ENCODE measurements around the gene NDUFC1.
"Not testable (repeated sequence)": the region's sequence is repeated elsewhere in the genome, so short reads cannot be mapped to it uniquely, and the experiment has no call there.

Gene NDUFC1

GRCh38 chr4:139256349-139256748, 45.9 kb downstream of the NDUFC1 start:
- no peak for DNase-seq (ENCODE audit: low read depth, low spot score)
- H3K4me3 ChIP-seq (ENCODE audit: low read length), result no peak overlapping the region

GRCh38 chr4:139255581-139255980, 46.7 kb downstream of the NDUFC1 start:
- not testable (repeated sequence) for H3K4me3 ChIP-seq (ENCODE audit: low read length)

GRCh38 chr4:139253713-139254112, 48.6 kb downstream of the NDUFC1 start:
- no peak for DNase-seq (ENCODE audit: low read depth, low spot score)
- no peak overlapping the region for H3K4me3 ChIP-seq (ENCODE audit: low read length)

More at GRCh38 chr4:139255581-139255980, 46.7 kb downstream of the NDUFC1 start:
- DNase-seq (ENCODE audit: low read depth, low spot score), result not testable (repeated sequence)

GRCh38 chr4:139253046-139253445, 49.2 kb downstream of the NDUFC1 start:
- DNase-seq (ENCODE audit: low read depth, low spot score), result no peak
- no peak overlapping the region for H3K4me3 ChIP-seq (ENCODE audit: low read length)

GRCh38 chr4:139247700-139248238, 54.5 kb downstream of the NDUFC1 start:
- no peak overlapping the region for H3K4me3 ChIP-seq (ENCODE audit: low read length)
- no peak for DNase-seq (ENCODE audit: low read depth, low spot score)

GRCh38 chr4:139247241-139247640, 55.0 kb downstream of the NDUFC1 start:
- DNase-seq (ENCODE audit: low read depth, low spot score), result no peak
- no peak overlapping the region for H3K4me3 ChIP-seq (ENCODE audit: low read length)

- DNase-seq (ENCODE audit: low read depth, low spot score), result no peak
- H3K4me3 ChIP-seq (ENCODE audit: low read length), result no peak overlapping the region
These were observed 56.1 kb downstream of the NDUFC1 start for GRCh38 chr4:139246166-139246565.

- no peak for DNase-seq (ENCODE audit: low read depth, low spot score)
- H3K4me3 ChIP-seq (ENCODE audit: low read length), result no peak overlapping the region
These were observed 56.7 kb downstream of the NDUFC1 start for GRCh38 chr4:139245590-139245989.

- DNase-seq (ENCODE audit: low read depth, low spot score), result no peak
- no peak overlapping the region for H3K4me3 ChIP-seq (ENCODE audit: low read length)
These were observed 58.6 kb downstream of the NDUFC1 start for GRCh38 chr4:139243448-139244365.

- no peak overlapping the region for H3K4me3 ChIP-seq (ENCODE audit: low read length)
- no peak for DNase-seq (ENCODE audit: low read depth, low spot score)
These were observed 59.7 kb downstream of the NDUFC1 start for GRCh38 chr4:139242511-139243051.

- no peak overlapping the region for H3K4me3 ChIP-seq (ENCODE audit: low read length)
- DNase-seq (ENCODE audit: low read depth, low spot score), result no peak
These were observed 60.5 kb downstream of the NDUFC1 start for GRCh38 chr4:139241784-139242151.

- no peak for DNase-seq (ENCODE audit: low read depth, low spot score)
- H3K4me3 ChIP-seq (ENCODE audit: low read length), result no peak overlapping the region
These were observed 61.0 kb downstream of the NDUFC1 start for GRCh38 chr4:139241086-139241783.

Data from Jurkat, Clone E6-1 (cell line).